Measurements from ENCODE around the gene GET4. TPM values are rescaled to one million over a fixed set of nuclear protein-coding genes. Genes with fewer than 3 reads are reported as not detected.

The GET4 gene
- total and polyA plus RNA-seq, 2 of the 13 experiments (the other 11 are each of a cell fraction or from before 2014, with no cell fraction given), result 28.2 to 35.2 TPM

DNA sequence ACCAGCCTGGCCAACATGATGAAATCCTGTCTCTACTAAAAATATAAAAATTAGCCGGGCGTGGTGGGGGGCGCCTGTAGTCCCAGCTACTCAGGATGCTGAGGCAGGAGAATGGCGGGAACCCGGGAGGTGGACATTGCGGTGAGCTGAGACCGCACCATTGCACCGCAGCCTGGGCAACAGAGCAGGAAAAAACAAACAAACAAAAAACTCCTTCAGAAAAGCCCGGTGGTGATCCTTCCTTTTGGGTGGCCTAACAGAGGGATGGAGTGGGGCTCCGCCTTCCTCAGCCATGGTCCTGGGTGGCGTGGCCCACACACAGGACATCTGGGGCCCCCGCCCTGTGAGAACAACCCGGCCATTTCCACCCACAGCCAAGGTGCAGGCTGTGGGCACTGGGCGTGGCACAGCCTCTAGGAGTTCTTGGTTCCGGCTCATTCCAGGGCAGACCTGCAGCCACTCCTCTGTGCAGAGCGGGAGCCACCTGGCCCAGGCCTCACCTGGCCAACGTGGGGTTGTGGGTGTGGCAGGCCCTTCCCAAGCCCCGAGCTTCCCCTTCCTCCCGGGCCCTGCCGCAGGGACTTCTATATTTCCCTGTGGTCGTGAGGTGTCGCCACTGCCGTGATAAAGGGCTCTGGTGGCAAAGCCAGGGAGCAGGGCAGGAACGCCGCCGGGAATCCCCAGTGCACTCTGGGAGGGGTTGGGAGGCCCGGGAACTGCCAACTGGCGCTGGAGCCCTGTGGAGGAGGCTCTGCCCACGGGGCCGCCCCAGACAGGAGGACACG lies 37.6 kb downstream of the GET4 start:
- in situ Hi-C loops (cut with HindIII; ENCODE audit: extremely low pct_ligation_motif_present, low pct_unique_long_range_greater_than_20kb), result no loop called here
- Histone ChIP-seq H3K36me3 (replicated peaks in 1 of 2; ENCODE audit: control insufficient read depth in 1 of 2, insufficient read depth in 2 of 2, low read length in 2 of 2) (no peaks in the 10 kb centered on the region), H3K4me2 (ENCODE audit: low read depth, low read length) (no peak overlapping the region), H3K9me3 (ENCODE audit: low read length) (no peaks in the 10 kb centered on the region), H3K27me3 (ENCODE audit: control insufficient read depth in 1 of 2, insufficient read depth in 2 of 2, low read length in 2 of 2) (no peaks in the 10 kb centered on the region), H2AFZ (ENCODE audit: low read length) (no peak overlapping the region), H3K27ac (ENCODE audit: extremely low read length, insufficient read depth, low read length) (no peak overlapping the region), H4K20me1 (ENCODE audit: insufficient read depth, low read length) (no peaks in the 10 kb centered on the region), H3K4me3 (replicated peaks in 1 of 3; ENCODE audit: insufficient read depth in 1 of 3, low read depth in 2 of 3, low read length in 3 of 3) (no peak overlapping the region), H3K9ac (ENCODE audit: insufficient read depth, low read depth, low read length) (no peak overlapping the region), H3K79me2 (ENCODE audit: insufficient read depth, low read length) (no peaks in the 10 kb centered on the region), H3K4me1 (ENCODE audit: insufficient read depth, low read length) (peaks cover 8% of the 10 kb centered on the region; the same call in 1 of the 2 replicates)
- no peak for ATAC-seq
- intact Hi-C loops (cut with micrococcal nuclease; ENCODE audit: unreplicated experiment), result no loop called here
- WGBS (ENCODE audit: low lambda C conversion rate), result 91% methylated on average over 19 of the region's 31 CpGs
- CTCF ChIA-PET (ENCODE audit: low intra/inter-chr PET ratio, low total read pairs), result no interaction called here
- no TSS peak for BruUV-seq (replicated peaks)
- POLR2A ChIA-PET, result no interaction called here
- no peak for DNase-seq (ENCODE audit: low spot score)
- no peak for FAIRE-seq
- TF ChIP-seq HNRNPUL1 (IDR thresholded peaks at IDR 0.05; ENCODE audit: low read depth, low read length), result no peak
- TF ChIP-seq, protein P1, sequence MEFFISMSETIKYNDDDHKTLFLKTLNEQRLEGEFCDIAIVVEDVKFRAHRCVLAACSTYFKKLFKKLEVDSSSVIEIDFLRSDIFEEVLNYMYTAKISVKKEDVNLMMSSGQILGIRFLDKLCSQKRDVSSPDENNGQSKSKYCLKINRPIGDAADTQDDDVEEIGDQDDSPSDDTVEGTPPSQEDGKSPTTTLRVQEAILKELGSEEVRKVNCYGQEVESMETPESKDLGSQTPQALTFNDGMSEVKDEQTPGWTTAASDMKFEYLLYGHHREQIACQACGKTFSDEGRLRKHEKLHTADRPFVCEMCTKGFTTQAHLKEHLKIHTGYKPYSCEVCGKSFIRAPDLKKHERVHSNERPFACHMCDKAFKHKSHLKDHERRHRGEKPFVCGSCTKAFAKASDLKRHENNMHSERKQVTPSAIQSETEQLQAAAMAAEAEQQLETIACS (CRISPR knock-in tag; IDR thresholded peaks at IDR 0.05), result no peak
- no peak for TF ChIP-seq PCBP2 (optimal IDR thresholded peaks at IDR 0.05; ENCODE audit: low read depth, low read length, poor library complexity, severe bottlenecking)
- TF ChIP-seq ZNF720 (CRISPR knock-in tag; IDR thresholded peaks at IDR 0.05), result no peak
- no peak for TF ChIP-seq PREB (CRISPR knock-in tag; IDR thresholded peaks at IDR 0.05)
- TF ChIP-seq, protein P2, sequence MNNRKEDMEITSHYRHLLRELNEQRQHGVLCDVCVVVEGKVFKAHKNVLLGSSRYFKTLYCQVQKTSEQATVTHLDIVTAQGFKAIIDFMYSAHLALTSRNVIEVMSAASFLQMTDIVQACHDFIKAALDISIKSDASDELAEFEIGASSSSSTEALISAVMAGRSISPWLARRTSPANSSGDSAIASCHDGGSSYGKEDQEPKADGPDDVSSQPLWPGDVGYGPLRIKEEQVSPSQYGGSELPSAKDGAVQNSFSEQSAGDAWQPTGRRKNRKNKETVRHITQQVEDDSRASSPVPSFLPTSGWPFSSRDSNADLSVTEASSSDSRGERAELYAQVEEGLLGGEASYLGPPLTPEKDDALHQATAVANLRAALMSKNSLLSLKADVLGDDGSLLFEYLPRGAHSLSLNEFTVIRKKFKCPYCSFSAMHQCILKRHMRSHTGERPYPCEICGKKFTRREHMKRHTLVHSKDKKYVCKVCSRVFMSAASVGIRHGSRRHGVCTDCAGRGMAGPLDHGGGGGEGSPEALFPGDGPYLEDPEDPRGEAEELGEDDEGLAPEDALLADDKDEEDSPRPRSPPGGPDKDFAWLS (CRISPR knock-in tag; IDR thresholded peaks at IDR 0.05; ENCODE audit: borderline replicate concordance), result no peak
- no peak for TF ChIP-seq AGO1 (IDR thresholded peaks at IDR 0.05; ENCODE audit: low read depth, low read length, poor library complexity, severe bottlenecking)
- no peak for TF ChIP-seq ZNF589 (CRISPR knock-in tag; conservative IDR thresholded peaks at IDR 0.05)
- TF ChIP-seq MBNL3 (CRISPR knock-in tag; conservative IDR thresholded peaks at IDR 0.05), result no peak
- TF ChIP-seq, protein P3, sequence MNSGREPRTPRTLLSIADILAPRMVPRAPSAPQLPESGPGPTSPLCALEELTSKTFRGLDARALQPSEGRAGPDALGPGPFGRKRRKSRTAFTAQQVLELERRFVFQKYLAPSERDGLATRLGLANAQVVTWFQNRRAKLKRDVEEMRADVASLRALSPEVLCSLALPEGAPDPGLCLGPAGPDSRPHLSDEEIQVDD (CRISPR knock-in tag; IDR thresholded peaks at IDR 0.05; ENCODE audit: borderline replicate concordance), result no peak
- no peak for TF ChIP-seq HDAC1 (CRISPR knock-in tag; IDR thresholded peaks at IDR 0.05)
- TF ChIP-seq, protein P4, sequence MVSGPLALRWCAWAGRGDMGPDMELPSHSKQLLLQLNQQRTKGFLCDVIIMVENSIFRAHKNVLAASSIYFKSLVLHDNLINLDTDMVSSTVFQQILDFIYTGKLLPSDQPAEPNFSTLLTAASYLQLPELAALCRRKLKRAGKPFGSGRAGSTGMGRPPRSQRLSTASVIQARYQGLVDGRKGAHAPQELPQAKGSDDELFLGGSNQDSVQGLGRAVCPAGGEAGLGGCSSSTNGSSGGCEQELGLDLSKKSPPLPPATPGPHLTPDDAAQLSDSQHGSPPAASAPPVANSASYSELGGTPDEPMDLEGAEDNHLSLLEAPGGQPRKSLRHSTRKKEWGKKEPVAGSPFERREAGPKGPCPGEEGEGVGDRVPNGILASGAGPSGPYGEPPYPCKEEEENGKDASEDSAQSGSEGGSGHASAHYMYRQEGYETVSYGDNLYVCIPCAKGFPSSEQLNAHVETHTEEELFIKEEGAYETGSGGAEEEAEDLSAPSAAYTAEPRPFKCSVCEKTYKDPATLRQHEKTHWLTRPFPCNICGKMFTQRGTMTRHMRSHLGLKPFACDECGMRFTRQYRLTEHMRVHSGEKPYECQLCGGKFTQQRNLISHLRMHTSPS (CRISPR knock-in tag; IDR thresholded peaks at IDR 0.05; ENCODE audit: low read depth), result no peak
- no peak for TF ChIP-seq JDP2 (CRISPR knock-in tag; IDR thresholded peaks at IDR 0.05; ENCODE audit: borderline replicate concordance)
- TF ChIP-seq SAFB2 (CRISPR knock-in tag; IDR thresholded peaks at IDR 0.05; ENCODE audit: borderline replicate concordance, low read depth), result no peak
- TF ChIP-seq MEIS2 (CRISPR knock-in tag; IDR thresholded peaks at IDR 0.05), result no peak
- TF ChIP-seq KDM1A (CRISPR knock-in tag; IDR thresholded peaks at IDR 0.05), result no peak
- TF ChIP-seq ZNF83 (CRISPR knock-in tag; IDR thresholded peaks at IDR 0.05; ENCODE audit: borderline replicate concordance), result no peak

Measured in HepG2 (cell line).